HCT116 (cell line): ENCODE data around the gene KATNIP. TPM values are rescaled to one million over a fixed set of nuclear protein-coding genes. Genes with fewer than 3 reads are reported as not detected.

Experiments used
- ATAC-seq: fragments of 200-7000 bp; cut with Tn5 transposase; 2 replicates; pipeline ENCODE4 v1.9.1; 2020; ENCODE audit warnings: mild to moderate bottlenecking, moderate library complexity
- BruUV-seq: library from RNA; stranded (reverse); fragments of 400-500 nt; replicated peaks from 2 replicates; lab custom pipeline; 2021; lab: Mats Ljungman, UMichigan
- CTCF ChIA-PET: fragments of 300-600 bp; sonication (Branson Sonifier 250); formaldehyde crosslinking; loops from one replicate; lab custom pipeline; 2021; ENCODE audit warnings: antibody characterized with exemption; lab: Charles Lee
- POLR2A ChIA-PET: fragments of 300-600, 350-600 bp; sonication (Branson Sonifier 250); formaldehyde crosslinking; loops from one replicate; lab custom pipeline; 2021; ENCODE audit warnings: antibody characterized with exemption; lab: Charles Lee
- RAD21 ChIA-PET, 2 experiments: fragments of 300-600 bp; sonication (Branson Sonifier 250); formaldehyde crosslinking; loops; one replicate each; lab custom pipeline; 2023; ENCODE audit warnings: low total read pairs in 2 of 2; ENCODE audit not compliant: uncharacterized antibody in 2 of 2, unreplicated experiment in 2 of 2, low non-redundant PET in 1 of 2; lab: Charles Lee
- DNase-seq: peaks from one replicate; pipeline ENCODE4 v3.0.0-alpha.2; 2010; ENCODE audit warnings: low read depth, low spot score
- H2AFZ ChIP-seq: fragments of 200-600 bp; shearing (Covaris generic), sonication (generic); 2 replicates; pipeline ENCODE4 v1.6.1; 2017; ENCODE audit warnings: low read depth, mixed run types, mixed read lengths, antibody characterized with exemption, low read length; ENCODE audit not compliant: poor library complexity, severe bottlenecking
- H3K27ac ChIP-seq: 2 replicates; pipeline ENCODE4 v1.5.1; 2012; ENCODE audit warnings: low read depth, low read length
- H3K27me3 ChIP-seq: fragments of 200-600 bp; sonication (generic); 2 replicates; pipeline ENCODE4 v1.6.1; 2016; ENCODE audit warnings: mixed run types, low read length, mixed read lengths; ENCODE audit not compliant: insufficient read depth
- H3K36me3 ChIP-seq, 2 experiments: fragments of 200-500 bp in 1 of 2; fragments of 200-600 bp in 1 of 2; sonication (Bioruptor generic) in 1 of 2; sonication (generic) in 1 of 2; 2 replicates each; pipeline versions ENCODE4 v1.5.1 to v1.6.1; 2014 to 2016; ENCODE audit warnings: low read length in 2 of 2, inconsistent platforms in 1 of 2, mixed read lengths in 1 of 2, mixed run types in 1 of 2; ENCODE audit not compliant: insufficient read depth in 2 of 2, control insufficient read depth in 1 of 2
- H3K4me1 ChIP-seq, 2 experiments: fragments of 200-600 bp in 1 of 2; sonication (generic) in 1 of 2; 2 replicates each; pipeline versions ENCODE4 v1.5.1 to v1.6.1; 2012 to 2017; ENCODE audit warnings: low read length in 2 of 2, inconsistent platforms in 1 of 2, mild to moderate bottlenecking in 1 of 2, mixed read lengths in 1 of 2, mixed run types in 1 of 2, moderate library complexity in 1 of 2; ENCODE audit not compliant: insufficient read depth in 2 of 2, control insufficient read depth in 1 of 2
- H3K4me2 ChIP-seq: fragments of 200-600 bp; sonication (generic); 2 replicates; pipeline ENCODE4 v1.6.1; 2017; ENCODE audit warnings: mixed run types, low read length, mixed read lengths
- H3K4me3 ChIP-seq, 2 experiments: fragments of 200-600 bp in 1 of 2; sonication (generic) in 1 of 2; replicated peaks in 1 of 2; 2 replicates each; pipeline ENCODE4 v1.5.1; 2011 to 2016; ENCODE audit warnings: low read length in 2 of 2, control low read depth in 1 of 2, low read depth in 1 of 2, mild to moderate bottlenecking in 1 of 2, mixed read lengths in 1 of 2, mixed run types in 1 of 2
- H3K79me2 ChIP-seq: fragments of 200-600 bp; sonication (generic); 2 replicates; pipeline ENCODE4 v1.6.1; 2017; ENCODE audit warnings: mild to moderate bottlenecking, mixed run types, low read length, moderate library complexity, mixed read lengths; ENCODE audit not compliant: insufficient read depth
- H3K9ac ChIP-seq: fragments of 200-600 bp; sonication (generic); 2 replicates; pipeline ENCODE4 v1.6.1; 2016; ENCODE audit warnings: low read length, mixed read lengths
- H3K9me2 ChIP-seq: fragments of 200-600 bp; sonication (generic), shearing (Covaris generic); 2 replicates; pipeline ENCODE4 v1.6.1; 2017; ENCODE audit warnings: mixed run types, mild to moderate bottlenecking, moderate library complexity; ENCODE audit not compliant: insufficient read depth
- H3K9me3 ChIP-seq, 2 experiments: fragments of 200-500 bp in 1 of 2; fragments of 200-600 bp in 1 of 2; sonication (Bioruptor generic) in 1 of 2; sonication (generic) in 1 of 2; 2 replicates each; pipeline ENCODE4 v1.6.1; 2014 to 2017; ENCODE audit warnings: low read length in 2 of 2, mixed read lengths in 2 of 2, inconsistent platforms in 1 of 2, low read depth in 1 of 2, mild to moderate bottlenecking in 1 of 2, mixed run types in 1 of 2, moderate library complexity in 1 of 2; ENCODE audit not compliant: control insufficient read depth in 1 of 2, insufficient read depth in 1 of 2
- H4K20me1 ChIP-seq: fragments of 200-600 bp; sonication (generic), shearing (Covaris generic); 2 replicates; pipeline ENCODE4 v1.6.1; 2017; ENCODE audit warnings: mixed run types, mild to moderate bottlenecking, moderate library complexity; ENCODE audit not compliant: insufficient read depth
- CEBPB ChIP-seq: IDR thresholded peaks from 2 replicates; pipeline ENCODE4 v1.6.1; 2012; ENCODE audit warnings: low read depth
- EGR1 ChIP-seq: IDR thresholded peaks from 2 replicates; pipeline ENCODE4 v1.6.1; 2012; ENCODE audit warnings: low read depth
- ELF1 ChIP-seq: IDR thresholded peaks from 2 replicates; pipeline ENCODE4 v1.6.1; 2012; ENCODE audit warnings: low read depth, borderline replicate concordance
- POLR2A ChIP-seq: IDR thresholded peaks from 2 replicates; pipeline ENCODE4 v1.7.0; 2011; ENCODE audit warnings: borderline replicate concordance; ENCODE audit not compliant: insufficient read depth, insufficient read length; ENCODE audit errors: extremely low read depth
- POLR2AphosphoS5 ChIP-seq: IDR thresholded peaks from 2 replicates; pipeline ENCODE4 v1.6.1; 2011; ENCODE audit warnings: mild to moderate bottlenecking, low read depth, low read length, moderate library complexity
- RAD21 ChIP-seq: IDR thresholded peaks from 2 replicates; pipeline ENCODE4 v1.6.1; 2012; ENCODE audit warnings: low read depth, mild to moderate bottlenecking
- SRF ChIP-seq: IDR thresholded peaks from 2 replicates; pipeline ENCODE4 v1.6.1; 2012; ENCODE audit warnings: low read depth
- ZFX ChIP-seq: fragments of 450-650 bp; IDR thresholded peaks from 2 replicates; pipeline ENCODE4 v1.6.1; 2017
- ZNF274 ChIP-seq: fragments of 200-500 bp; sonication (Bioruptor generic); IDR thresholded peaks from 2 replicates; pipeline ENCODE4 v1.6.1; 2014; ENCODE audit warnings: mild to moderate bottlenecking, low read depth, low read length, inconsistent platforms
- intact Hi-C: fragments of 100-400 bp; cut with micrococcal nuclease; formaldehyde crosslinking; loops from 2 replicates; pipeline ENCODE4 v1.10.0; 2022
- total RNA-seq: library from RNA; stranded (reverse); gene quantifications from one replicate; pipeline ENCODE4 v1.2.1, GENCODE V29; 2021; ENCODE audit not compliant: unreplicated experiment
- TF ChIP-seq, protein P1 (sequence below), 3 experiments: fragments of 200-600 bp in 1 of 3; sonication (generic) in 1 of 3; IDR thresholded peaks in 2 of 3; conservative IDR thresholded peaks in 1 of 3; 2 replicates each; pipeline ENCODE4 v1.5.1; 2012 to 2017; ENCODE audit warnings: low read depth in 2 of 3, low read length in 2 of 3, antibody characterized with exemption in 1 of 3, borderline replicate concordance in 1 of 3, control low read depth in 1 of 3, mild to moderate bottlenecking in 1 of 3, mixed read lengths in 1 of 3, mixed run types in 1 of 3, moderate library complexity in 1 of 3; ENCODE audit not compliant: insufficient read depth in 1 of 3
- TF ChIP-seq, protein P2 (sequence below): IDR thresholded peaks from 2 replicates; pipeline ENCODE4 v1.6.1; 2012; ENCODE audit warnings: low read depth

The KATNIP gene
- total RNA-seq, 1 experiment from 2014 or later = 23.8 TPM

DNA sequence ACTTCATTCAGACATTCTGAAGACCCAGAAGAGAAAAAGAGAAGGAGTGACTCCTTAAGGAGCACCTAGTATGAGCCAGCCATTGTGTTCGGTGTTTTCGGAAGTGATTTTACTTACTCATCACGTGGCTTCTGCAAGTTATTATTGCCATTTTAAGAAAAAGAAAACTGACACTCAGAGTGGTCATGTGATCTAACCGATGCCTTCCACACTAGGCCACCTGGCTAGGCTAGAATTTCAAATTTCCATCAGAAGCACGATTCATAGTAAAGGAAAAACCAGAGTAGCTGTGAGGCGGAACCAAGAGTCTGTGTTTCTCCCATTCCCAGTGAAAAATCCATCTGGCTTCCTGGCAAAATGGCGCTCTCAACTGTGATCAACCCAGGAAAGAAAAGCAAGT, 32.3 kb upstream of the KATNIP start (continued):
- TF ChIP-seq, protein P1, sequence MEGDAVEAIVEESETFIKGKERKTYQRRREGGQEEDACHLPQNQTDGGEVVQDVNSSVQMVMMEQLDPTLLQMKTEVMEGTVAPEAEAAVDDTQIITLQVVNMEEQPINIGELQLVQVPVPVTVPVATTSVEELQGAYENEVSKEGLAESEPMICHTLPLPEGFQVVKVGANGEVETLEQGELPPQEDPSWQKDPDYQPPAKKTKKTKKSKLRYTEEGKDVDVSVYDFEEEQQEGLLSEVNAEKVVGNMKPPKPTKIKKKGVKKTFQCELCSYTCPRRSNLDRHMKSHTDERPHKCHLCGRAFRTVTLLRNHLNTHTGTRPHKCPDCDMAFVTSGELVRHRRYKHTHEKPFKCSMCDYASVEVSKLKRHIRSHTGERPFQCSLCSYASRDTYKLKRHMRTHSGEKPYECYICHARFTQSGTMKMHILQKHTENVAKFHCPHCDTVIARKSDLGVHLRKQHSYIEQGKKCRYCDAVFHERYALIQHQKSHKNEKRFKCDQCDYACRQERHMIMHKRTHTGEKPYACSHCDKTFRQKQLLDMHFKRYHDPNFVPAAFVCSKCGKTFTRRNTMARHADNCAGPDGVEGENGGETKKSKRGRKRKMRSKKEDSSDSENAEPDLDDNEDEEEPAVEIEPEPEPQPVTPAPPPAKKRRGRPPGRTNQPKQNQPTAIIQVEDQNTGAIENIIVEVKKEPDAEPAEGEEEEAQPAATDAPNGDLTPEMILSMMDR (IDR thresholded peaks at IDR 0.05 in 2 of 3, conservative IDR thresholded peaks at IDR 0.05 in 1 of 3; ENCODE audit: borderline replicate concordance in 1 of 3, insufficient read depth in 1 of 3, low read depth in 2 of 3, low read length in 2 of 3) = no peak
- no peak for TF ChIP-seq SRF
- TF ChIP-seq ELF1 = no peak
- no peak for TF ChIP-seq POLR2AphosphoS5
- TF ChIP-seq ZNF274 = no peak
- TF ChIP-seq CEBPB = no peak
- TF ChIP-seq POLR2A = no peak
- TF ChIP-seq, all 23 proteins: peak for 0

DNA sequence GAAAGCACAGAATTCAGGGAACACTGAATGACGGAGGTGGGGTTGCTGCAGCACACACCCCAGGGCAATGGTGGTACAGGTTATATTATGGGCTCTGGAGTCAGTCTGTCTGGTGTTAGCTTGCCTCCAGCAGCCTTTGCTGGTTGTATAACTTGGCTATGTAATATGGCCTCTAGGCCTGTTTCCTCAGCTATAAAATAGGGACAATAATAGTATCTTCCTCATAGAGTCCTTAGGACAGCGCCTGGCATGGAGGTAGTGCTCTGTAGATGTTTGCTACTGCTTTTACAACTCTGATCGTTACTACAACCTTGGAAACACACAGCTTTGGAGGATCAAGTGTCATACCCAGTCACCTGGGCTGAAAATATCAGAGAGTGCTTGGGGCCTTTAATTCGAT, 31.7 kb upstream of the KATNIP start:
- intact Hi-C loops = loop anchor here (5.0 kb wide), 1 partner anchor 349 kb away; no protein-coding TSS in a partner anchor
- Histone ChIP-seq H2AFZ (no peak overlapping the region), H3K79me2 (peaks cover 5% of the 10 kb centered on the region; the same call in 1 of the 2 replicates), H4K20me1 (no peaks in the 10 kb centered on the region), H3K4me1 (no peaks in the 10 kb centered on the region), H3K9me2 (no peaks in the 10 kb centered on the region), H3K36me3 (peaks cover 11 to 22% of the 10 kb centered on the region in 2 experiments), H3K4me2 (no peak overlapping the region), H3K27ac (no peak overlapping the region), H3K9me3 (no peaks in the 10 kb centered on the region), H3K27me3 (no peaks in the 10 kb centered on the region), H3K4me3 (no peak overlapping the region), H3K9ac (no peak overlapping the region)
- CTCF ChIA-PET = no interaction called here
- BruUV-seq = no TSS peak
- TF ChIP-seq SRF = no peak
- no peak for TF ChIP-seq POLR2A
- TF ChIP-seq EGR1 = no peak
- TF ChIP-seq, protein P2, sequence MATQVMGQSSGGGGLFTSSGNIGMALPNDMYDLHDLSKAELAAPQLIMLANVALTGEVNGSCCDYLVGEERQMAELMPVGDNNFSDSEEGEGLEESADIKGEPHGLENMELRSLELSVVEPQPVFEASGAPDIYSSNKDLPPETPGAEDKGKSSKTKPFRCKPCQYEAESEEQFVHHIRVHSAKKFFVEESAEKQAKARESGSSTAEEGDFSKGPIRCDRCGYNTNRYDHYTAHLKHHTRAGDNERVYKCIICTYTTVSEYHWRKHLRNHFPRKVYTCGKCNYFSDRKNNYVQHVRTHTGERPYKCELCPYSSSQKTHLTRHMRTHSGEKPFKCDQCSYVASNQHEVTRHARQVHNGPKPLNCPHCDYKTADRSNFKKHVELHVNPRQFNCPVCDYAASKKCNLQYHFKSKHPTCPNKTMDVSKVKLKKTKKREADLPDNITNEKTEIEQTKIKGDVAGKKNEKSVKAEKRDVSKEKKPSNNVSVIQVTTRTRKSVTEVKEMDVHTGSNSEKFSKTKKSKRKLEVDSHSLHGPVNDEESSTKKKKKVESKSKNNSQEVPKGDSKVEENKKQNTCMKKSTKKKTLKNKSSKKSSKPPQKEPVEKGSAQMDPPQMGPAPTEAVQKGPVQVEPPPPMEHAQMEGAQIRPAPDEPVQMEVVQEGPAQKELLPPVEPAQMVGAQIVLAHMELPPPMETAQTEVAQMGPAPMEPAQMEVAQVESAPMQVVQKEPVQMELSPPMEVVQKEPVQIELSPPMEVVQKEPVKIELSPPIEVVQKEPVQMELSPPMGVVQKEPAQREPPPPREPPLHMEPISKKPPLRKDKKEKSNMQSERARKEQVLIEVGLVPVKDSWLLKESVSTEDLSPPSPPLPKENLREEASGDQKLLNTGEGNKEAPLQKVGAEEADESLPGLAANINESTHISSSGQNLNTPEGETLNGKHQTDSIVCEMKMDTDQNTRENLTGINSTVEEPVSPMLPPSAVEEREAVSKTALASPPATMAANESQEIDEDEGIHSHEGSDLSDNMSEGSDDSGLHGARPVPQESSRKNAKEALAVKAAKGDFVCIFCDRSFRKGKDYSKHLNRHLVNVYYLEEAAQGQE = no peak
- no peak for TF ChIP-seq ZFX
- TF ChIP-seq POLR2AphosphoS5 = no peak
- no peak for TF ChIP-seq RAD21
- no peak for ATAC-seq
- no peak for DNase-seq
- POLR2A ChIA-PET = no interaction called here
- RAD21 ChIA-PET = no interaction called here
